C4-2B (cell line): ENCODE results near the gene HSPA1A.

Experiments
- ZFX ChIP-seq: fragments of 450-650 bp; IDR thresholded peaks from 2 replicates; pipeline ENCODE4 v1.6.1; 2017
- TF ChIP-seq, protein P1 (sequence below): fragments of 450-650 bp; conservative IDR thresholded peaks from 2 replicates; pipeline ENCODE4 v1.5.1; 2017; ENCODE audit warnings: mild to moderate bottlenecking

DNA sequence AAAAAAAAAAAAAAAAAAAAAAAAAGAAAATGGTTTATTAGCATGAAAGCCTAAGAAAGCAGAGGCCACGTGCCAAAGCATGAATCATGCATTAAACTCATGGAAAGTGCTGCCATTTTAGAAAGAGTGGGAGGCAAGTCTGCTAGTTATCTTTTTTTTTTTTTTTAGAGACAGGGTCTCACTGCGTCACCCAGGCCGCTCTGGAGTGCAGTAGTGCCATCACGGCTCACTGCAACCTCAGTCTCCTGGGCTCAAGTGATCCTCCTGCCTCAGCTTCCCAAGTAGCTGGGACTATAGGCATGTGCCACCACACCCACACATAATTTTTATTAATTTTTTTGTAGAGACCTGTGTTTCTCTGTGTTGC is 43.4 kb upstream of the HSPA1A start:
- TF ChIP-seq, protein P1, sequence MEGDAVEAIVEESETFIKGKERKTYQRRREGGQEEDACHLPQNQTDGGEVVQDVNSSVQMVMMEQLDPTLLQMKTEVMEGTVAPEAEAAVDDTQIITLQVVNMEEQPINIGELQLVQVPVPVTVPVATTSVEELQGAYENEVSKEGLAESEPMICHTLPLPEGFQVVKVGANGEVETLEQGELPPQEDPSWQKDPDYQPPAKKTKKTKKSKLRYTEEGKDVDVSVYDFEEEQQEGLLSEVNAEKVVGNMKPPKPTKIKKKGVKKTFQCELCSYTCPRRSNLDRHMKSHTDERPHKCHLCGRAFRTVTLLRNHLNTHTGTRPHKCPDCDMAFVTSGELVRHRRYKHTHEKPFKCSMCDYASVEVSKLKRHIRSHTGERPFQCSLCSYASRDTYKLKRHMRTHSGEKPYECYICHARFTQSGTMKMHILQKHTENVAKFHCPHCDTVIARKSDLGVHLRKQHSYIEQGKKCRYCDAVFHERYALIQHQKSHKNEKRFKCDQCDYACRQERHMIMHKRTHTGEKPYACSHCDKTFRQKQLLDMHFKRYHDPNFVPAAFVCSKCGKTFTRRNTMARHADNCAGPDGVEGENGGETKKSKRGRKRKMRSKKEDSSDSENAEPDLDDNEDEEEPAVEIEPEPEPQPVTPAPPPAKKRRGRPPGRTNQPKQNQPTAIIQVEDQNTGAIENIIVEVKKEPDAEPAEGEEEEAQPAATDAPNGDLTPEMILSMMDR: no peak
- no peak for TF ChIP-seq ZFX
